ENCODE data around the gene SAPCD2.
"Not testable (repeated sequence)": the region's sequence is repeated elsewhere in the genome, so short reads cannot be mapped to it uniquely, and the experiment has no call there.

Gene SAPCD2

DNA sequence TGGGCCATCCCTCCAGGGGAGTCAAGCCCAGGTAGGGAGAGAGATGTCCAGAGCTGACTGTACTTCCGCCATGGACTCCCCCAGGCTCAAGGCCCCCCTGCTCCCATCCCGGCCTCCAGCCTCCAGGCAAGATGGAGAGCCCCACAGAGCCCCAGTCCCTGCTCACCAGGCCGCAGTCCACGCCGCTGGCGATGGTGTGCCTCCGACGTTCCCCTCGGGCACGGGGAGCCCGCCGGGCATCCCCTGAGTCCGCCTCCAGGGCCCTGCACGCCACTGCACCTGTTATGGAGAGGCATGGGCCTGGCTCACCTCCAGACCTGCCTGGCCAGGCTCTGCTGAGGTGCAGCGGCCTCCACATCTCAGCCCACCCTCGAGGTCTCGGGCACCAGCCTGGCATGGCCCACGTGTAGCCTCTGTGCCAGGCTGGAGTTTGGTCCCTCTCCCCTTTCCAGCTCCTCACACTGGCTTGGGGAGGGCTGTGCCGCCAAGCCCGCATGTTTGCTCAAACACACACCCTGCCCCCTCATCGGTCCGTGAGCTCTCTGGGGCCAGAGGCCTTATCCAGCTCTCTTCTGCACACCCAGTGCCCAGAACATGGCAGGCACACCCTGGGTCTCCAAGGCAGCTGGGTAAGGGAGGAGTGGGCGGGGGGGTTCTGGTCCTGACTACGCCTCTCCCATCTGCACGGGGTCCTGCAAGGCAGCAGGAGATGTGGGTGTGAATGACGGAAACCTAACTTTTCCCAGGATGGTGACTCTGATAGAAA lies 4.1 kb downstream of the SAPCD2 start:
- no peak for DNase-seq

DNA sequence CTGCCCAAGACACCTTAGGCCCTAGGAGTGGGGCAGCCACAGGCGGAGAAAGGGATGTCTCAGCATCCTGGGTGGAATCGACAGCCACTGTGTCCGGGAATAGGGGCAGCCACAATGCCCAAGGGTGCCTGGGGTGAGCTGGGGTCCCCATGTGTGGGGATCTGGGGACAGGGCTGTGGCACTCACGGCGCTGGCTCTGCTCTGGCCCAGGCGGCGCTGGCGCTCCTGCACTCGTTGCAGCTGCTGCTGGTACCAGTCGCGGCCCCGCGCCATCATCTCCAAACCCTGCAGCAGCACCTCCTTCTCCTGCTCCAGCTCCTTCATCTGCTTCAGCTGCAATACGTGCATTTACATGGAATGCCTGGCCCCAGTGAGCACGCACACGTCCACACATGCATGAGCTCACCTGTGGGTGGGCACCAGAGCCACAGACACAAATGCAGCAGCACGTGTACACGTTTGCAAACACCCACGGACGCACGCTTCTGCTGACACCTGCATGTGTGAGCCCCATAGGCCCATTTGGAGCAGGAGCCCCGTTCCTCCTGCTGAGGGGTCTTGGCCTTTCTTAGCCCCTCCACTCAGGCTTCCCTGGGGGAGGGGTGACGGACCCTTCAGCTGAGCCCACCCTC lies 4.9 kb downstream of the SAPCD2 start:
- DNase-seq = no peak

DNA sequence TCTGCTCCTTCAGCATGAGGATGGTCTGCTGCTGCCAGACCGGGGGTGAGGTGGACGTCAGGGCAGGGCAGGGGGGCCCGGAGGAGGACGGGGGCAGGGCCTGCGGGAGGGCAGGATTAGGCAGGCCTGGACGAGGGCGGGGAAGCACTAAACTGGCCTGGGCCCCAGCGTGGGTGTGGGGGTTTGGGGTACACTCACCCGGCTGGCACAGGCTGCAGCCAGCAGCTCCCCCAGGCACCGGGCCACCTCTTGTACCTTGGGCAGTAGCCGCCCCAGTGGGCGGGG lies 5.5 kb downstream of the SAPCD2 start:
- no peak for DNase-seq

DNA sequence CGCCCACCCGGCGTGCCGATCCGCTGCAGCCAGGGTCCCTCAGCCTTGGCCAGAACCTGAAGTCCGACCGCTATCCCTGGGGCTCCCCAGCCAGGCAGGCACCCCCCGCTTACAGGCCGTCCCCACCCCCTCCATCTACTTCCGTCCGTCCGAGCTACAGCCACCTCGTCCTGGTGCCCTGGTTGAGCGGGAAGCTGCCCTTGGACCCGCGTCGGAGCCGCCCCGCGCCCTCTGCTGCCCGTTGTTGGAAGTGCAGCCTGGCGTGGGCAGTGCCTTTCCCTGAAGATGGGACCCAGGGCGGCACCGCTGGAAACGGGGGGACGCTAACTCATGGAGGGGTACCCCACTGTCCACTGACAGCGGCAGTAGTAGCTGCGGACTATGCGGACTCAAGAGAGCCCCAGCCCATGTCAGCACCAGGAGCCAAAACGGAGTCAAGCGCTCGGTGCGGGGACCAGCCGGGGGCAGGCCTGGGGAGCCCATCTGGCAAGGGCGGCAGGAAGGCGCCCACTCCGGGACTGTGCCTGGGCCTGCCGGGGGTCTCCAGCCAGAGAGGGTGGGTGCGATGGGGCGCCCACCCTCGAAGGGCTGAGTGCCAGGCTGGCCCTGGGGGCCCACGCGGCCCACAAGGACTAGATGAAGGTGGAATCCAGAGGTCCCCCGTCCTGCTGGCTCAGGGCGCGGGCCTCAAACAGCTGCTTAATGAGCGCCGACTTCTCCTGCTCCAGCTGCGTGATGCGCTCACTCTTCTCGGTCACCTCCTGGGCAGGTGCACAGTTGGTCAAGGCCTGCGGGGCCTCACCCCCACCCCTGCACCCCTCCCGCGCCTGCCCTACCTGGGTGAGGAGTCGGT lies 6.1 kb downstream of the SAPCD2 start:
- DNase-seq = peak in 43 of 58 donors; percentile 8 to 78 (median 41)

DNA sequence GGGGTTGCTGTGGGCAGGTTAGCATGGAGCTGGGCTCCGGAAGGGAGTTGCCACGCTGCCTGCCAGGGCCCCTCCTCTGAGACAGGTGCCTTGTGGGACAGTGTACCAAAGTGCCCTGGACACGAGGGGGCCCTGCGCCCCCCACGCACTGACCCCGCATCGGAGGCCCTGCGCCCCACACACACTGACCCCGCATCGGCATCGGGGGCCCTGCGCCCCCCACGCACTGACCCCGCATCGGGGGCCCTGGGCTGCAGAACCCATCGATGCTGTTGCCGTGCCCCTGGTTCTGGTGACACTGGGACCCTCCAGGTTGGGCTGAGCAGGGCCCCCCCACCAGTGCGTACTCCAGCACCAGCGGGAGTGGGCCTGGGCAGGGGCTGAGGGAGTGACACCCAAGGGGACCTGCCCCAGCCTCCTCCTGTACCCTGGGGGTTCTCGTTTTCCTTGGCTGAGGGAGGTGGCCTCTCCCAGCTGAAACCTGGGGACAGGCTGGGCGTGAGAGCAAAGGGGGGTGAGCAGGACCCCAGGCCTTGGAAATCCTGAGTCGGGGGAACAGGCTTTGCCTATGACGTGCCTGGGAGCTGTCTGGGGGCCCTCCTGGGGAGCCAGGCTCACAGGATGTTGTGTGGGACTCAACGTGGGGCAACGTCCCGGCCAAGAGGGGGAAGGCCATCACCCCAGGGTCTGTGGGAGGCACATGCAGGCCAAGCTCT lies 6.9 kb downstream of the SAPCD2 start:
- DNase-seq = no peak

DNA sequence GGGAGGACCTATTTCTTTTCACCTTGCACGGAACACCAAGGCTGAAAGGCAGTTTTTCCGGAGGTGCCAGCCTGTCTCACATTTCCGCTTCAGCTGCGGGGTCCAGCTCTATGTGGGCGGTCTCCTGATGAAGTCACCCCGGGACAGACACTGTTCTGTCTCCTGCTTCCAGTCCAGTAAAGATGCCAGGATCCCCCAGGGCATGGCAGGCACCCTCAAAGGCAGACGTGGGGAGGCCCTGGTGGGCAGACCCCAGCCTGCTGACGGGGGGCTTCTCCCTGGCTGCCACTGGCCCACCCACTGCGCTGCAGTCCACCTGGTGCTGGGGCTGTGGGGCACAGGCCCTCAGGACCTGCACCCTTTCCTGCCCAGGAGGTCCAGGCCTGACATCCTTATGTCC lies 7.6 kb downstream of the SAPCD2 start:
- not testable (repeated sequence) for DNase-seq

DNA sequence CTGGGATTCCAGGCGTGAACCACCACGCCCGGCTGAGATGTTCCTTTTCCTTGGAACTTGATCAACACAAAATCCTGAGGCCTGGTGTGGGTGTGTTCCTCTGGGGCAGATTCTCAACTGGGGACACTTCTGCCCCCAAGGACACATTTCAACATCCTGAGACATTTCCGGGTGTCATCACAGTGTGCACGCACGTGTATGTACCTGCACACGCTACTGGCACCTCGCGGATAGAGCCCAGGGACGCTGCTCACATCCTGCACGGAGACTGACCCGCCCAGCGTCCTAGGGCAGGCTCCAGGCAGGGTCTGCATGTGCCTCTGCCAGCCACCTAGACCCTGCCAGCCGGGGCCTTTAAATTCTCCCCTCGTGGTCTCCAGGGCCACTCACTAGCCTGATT lies 8.0 kb downstream of the SAPCD2 start:
- DNase-seq = no peak

DNA sequence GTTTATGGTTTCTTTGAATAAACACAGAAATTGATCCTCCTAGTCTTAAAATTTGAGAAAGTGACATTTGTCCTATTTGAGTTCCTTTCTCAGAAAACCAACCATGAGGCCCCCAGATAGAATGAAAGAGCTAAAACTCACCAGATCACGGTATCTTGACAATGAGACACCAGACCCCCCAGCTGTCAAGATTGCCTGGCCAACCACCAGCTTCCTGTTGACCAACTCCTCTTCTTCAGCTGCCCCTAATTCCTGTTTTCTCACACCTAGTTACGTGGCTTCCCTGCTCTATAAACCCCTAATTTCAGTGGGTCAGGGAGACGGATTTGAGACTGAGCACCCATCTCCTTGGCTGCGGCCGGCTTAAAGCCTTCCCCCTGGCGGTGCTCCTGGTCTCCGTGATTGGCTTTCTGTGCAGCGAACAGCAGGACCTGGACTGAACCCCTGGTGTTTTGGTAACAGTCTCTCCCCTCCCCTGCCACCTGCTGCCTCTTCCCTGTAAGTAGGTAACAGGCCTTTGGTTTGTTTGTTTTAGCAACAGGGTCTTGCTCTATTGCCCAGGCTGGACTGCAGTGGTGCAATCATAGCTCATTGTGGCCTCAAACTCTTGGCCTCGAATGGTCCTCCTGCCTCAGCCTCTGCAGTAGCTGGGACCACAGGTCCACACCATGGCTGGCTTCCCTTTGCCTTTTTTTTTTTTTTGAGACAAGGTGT lies 11.7 kb downstream of the SAPCD2 start:
- DNase-seq = no peak

DNA sequence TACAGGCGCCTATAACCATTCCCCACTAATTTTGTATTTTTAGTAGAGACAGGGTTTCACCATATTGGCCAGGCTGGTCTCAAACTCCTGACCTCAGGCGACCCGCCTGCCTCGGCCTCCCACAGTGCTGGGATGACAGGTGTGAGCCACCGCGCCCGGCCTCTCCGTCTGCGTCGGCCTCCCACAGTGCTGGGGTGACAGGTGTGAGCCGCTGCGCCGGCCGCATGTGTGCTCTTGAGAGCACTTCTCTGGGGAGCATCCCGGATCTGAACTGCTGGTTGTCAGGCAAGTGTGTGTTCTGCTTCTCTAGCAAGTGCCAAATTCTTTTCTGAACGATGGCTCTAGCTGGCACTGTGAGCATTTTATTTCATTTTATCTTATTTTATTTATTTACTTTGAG lies 12.8 kb downstream of the SAPCD2 start:
- DNase-seq = no peak

DNA sequence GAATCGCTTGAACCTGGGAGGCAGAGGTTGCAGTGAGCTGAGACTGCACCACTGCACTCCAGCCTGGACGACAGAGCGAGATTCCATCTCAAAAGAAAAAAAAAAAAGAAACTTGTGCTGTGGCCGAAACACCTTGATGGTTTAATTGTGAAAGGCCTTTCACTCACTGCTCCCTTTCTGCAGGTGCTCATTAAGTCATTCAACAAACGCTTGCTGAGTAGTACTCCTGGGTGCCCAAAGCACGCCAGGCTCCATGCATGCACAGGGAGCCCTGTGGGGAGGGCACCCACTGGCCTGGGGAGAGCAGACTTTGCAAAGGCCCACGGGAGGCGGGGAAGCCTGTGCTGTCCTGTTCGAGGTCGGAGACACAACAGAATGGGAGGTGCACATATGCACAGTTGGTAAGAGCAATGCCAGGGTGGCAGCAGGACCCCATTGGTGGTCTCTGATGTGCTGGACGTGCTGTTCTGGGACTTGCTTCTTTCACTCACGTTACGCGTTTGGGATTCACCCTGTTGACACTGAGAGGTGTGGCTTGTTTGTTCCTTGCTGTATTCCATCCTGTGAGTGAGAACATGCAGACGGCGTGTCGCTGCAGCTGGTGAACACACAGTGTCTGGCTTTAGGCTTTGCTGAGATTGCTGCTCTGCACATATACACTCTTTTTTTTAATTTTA lies 13.5 kb downstream of the SAPCD2 start:
- no peak for DNase-seq

DNA sequence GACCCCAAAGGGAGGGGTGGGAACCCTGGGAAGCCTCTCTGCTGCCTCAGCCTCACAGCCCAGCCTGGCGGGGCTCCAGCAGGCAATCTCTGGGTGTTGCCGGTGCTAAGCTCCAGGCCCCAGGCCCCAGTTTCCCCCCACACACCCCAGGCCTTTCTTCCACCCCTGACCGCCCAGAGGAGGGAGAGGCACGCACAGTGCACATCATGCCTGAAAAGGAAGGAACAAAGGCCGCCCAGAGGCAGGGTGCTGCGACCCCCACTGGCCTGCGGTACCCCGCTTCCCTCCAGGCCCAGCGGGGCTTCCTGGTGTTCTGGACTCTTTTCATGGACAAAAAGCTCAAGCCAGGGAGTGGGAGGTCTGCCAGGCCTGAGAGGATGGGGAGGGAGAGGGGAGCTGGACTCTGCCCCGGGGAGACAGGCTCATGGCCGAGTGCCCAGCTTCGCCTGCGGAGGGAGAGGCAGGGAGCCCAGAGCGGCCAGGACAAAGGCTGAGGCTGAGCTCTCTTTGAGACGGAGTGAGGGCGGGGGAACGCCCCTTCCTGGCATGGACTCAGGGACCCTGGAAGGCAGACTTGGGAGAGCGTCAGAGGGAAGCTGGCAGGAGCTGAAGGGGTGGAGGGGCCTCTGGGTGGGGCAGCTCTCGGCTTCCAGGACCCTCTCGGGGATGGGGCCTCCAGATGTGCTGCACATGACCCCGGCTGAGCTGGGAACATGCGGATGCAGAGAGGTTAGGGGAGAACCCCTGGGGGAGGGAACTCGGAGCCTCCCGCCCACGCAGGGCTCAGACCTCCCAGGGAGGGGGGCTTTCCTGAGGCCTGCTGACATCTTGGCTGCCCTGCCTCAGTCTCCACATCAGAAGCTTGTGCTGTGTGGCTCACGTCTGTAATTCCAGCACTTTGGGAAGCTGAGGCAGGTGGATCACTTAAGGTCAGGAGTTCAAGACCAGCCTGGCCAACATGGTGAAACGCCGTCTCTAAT lies 14.7 kb downstream of the SAPCD2 start:
- DNase-seq = peak; percentile 45 to 97 (median 91)

DNA sequence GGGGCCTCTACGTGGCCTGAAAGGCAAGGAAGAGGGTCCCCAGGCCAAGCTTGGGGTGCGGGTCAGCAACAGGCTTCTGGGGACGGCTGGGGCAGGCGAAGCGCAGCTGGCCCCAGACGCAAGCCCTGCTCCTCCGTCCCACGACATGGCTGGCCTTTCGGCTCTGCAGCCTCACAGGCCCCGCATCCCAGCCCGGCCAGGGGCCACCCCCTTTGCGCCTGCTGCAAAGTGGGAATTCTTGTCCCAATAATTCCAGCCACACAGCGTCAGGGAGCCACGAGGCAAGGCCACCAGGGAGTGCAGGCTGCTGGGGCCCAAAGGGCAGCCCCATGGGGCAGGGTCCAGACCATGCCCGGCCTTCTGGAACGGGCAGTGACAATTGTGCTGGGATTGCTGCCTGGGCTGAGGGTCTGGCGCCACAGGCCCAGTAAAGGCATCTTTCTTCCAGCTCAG lies 15.4 kb downstream of the SAPCD2 start:
- DNase-seq = peak in 25 of 58 donors; percentile 57 to 92 (median 78)

DNA sequence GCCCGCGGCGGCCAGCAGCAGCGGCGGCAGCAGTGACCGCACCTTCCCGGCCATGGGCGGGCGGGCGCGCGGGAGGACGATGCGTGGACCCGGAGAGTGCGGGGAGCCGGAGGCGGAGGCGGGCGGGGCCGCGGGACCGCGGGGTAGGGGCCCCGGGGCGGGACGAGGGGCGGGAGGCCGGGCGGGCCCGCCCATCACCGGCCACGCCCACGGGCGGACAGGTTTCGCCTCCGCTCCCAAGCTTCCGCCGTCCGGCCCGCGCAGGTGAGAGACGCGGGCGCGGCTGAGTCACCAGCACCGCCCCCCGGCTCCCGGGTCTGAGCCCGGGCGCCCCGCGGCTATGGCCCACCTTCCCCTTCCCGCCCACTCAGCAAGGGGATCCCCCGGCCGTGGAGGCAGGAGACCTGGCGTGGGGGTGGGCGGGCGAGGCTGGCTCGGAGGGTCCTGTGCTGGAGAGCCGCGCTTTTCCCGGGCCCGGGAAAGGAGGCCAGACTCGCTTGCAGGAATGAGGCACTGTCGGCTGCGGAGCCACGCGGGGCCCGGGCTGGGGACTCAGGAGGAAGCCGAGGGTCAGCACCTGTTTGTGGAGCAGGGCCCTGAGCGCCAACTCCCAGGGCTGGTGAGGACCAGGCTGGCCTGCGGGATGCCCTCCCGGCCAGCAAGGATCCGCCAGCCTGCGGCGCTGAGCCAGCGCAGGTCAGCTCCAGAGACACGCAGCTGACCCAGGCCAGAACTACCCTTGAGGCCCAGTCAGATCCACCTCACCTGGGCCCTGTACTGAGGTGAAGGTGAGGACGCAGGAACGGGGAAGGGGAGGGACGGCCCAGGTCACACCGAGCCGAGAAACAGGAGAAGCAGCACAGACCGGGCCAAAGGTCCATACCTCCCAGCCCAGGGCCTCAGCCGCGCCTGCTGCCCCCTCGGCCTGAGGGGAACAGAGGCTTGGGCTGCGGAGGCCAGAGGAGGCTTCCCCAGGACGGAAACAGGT lies 16.1 kb downstream of the SAPCD2 start, which contains the start of gene ENTPD2:
Gene ENTPD2 (minus strand): TSS at position 118 of the 988 bp plus-strand sequence. CDS start 64 bp downstream, at position 54.
- DNase-seq = no peak

DNA sequence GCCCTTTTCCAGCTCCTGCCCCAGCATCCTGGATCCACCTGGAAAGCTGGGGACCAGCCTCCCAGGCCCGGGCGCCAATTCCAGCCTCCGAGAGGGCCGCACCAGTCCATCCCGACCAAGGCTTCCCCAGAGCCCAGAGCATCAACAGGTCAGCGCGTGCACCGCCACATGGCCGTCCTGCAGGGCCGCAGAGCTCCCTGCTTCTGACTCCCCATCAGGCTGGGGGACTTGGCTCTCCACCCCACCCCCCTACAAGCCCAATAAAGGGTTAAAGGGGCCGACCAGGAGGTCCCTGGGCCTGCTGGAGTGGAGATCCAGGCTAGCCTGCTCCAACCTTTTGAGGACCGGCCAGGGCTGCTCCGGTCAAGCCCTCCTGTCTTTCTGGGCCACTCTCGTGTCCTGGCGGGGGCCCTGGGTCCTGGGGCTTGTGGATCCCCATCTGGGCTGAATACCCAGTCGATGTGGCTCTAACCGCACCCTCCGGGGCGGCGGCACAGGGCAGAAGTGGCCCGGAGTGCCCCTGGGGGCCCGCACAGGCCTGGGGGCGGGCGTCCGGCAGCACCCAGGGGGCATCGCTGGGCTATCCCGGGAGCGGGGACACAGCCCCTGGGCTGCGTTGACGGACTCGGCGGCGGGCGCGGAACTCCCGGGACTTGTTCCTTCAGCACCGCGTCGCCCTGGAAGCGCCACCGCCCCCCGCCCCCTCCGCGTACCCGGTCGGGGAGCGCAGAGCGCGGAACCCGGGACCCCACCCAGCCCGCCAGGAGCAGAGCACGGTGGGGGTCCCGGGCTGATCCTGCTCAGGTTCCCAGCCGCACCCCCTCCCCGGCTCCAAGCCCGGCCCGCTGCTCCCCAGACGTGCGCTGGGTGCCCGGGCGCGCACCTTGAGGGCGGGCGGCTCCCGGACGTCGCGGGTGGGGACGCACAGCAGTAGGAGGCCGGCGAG lies 17.1 kb downstream of the SAPCD2 start:
- no peak for DNase-seq

DNA sequence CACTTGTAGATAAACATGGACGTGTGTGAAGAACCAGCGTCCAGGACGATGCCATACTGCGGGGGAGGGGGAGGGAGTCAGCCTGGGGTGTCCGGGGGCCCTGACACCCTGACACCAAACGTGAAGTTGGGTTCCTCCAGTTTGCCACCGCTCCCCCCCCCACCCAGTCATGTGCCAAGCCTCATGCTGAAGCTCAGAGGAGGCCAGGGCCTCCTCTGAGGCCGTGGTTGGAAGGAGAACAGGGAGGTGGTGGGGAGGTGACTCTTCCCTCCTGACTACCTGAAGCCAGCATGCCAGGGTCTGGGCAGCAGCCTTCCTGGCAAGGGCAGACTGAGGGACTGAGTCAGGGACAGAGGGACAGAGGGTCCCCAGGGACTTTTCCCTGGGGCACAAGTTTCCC lies 18.1 kb downstream of the SAPCD2 start:
- no peak for DNase-seq

DNA sequence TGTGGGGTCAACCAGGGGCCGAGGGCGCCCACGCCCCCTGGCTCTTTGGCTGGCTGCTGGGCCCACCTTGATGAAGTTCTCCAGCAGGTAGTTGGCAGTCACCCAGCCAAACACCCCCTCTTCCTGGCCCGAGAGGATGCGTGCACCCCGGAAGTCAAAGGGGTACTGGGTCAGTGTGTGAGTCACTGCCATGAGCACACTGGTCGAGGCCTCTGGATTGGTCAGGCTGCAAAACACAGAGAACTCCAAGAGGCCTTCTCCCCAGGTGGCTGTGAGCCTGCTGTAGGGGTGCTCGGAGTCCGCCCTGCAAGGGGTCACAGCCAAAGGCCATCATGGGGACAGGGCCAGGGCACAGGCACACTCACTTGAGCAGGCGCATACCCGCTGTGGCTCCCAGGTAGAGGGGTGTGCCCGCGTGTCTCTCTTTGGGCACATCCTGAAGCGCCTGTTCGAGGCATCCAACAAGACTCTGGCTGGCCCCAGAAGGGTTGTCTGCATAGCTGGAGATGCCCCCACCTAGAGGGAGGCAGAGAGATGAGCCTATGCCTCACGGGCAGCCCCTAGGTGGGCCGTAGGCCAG lies 19.1 kb downstream of the SAPCD2 start:
- DNase-seq = no peak
